HEK293 (cell line): ENCODE results near the gene AFF1.

Source experiments
- KLF8 ChIP-seq: fragments of 450-650 bp; formaldehyde crosslinking; IDR thresholded peaks from 2 replicates; pipeline ENCODE4 v1.5.1; 2016; ENCODE audit warnings: missing biosample characterization, missing genetic modification characterization
- YY1 ChIP-seq: fragments of 450-650 bp; formaldehyde crosslinking; IDR thresholded peaks from 2 replicates; pipeline ENCODE4 v1.5.1; 2018; ENCODE audit warnings: missing biosample characterization, missing genetic modification characterization
- ZBTB7A ChIP-seq: fragments of 450-650 bp; formaldehyde crosslinking; IDR thresholded peaks from 2 replicates; pipeline ENCODE4 v1.5.1; 2016; ENCODE audit warnings: low read depth, missing biosample characterization, missing genetic modification characterization
- ZFP37 ChIP-seq: fragments of 450-650 bp; formaldehyde crosslinking; IDR thresholded peaks from 2 replicates; pipeline ENCODE4 v1.5.1; 2016; ENCODE audit warnings: missing biosample characterization, missing genetic modification characterization
- ZNF311 ChIP-seq: fragments of 450-650 bp; formaldehyde crosslinking; IDR thresholded peaks from 2 replicates; pipeline ENCODE4 v1.5.1; 2017; ENCODE audit warnings: missing biosample characterization, missing genetic modification characterization, borderline replicate concordance
- ZNF324 ChIP-seq: fragments of 450-650 bp; formaldehyde crosslinking; IDR thresholded peaks from 2 replicates; pipeline ENCODE4 v1.5.1; 2016; ENCODE audit warnings: missing biosample characterization, missing genetic modification characterization
- ZNF335 ChIP-seq: fragments of 450-650 bp; formaldehyde crosslinking; conservative IDR thresholded peaks from 2 replicates; pipeline ENCODE4 v1.5.1; 2016; ENCODE audit warnings: missing biosample characterization, missing genetic modification characterization
- ZNF670 ChIP-seq: fragments of 450-650 bp; formaldehyde crosslinking; IDR thresholded peaks from 2 replicates; pipeline ENCODE4 v1.5.1; 2016; ENCODE audit warnings: missing biosample characterization, missing genetic modification characterization, low read depth
- ZSCAN30 ChIP-seq: fragments of 450-650 bp; IDR thresholded peaks from 2 replicates; pipeline ENCODE4 v1.5.1; 2018; ENCODE audit warnings: missing biosample characterization, mild to moderate bottlenecking, missing genetic modification characterization, moderate library complexity
- TF ChIP-seq, protein P1 (sequence below): fragments of 450-650 bp; formaldehyde crosslinking; IDR thresholded peaks from 2 replicates; pipeline ENCODE4 v1.5.1; 2016; ENCODE audit warnings: missing biosample characterization, missing genetic modification characterization
- TF ChIP-seq, protein P2 (sequence below): fragments of 450-650 bp; formaldehyde crosslinking; conservative IDR thresholded peaks from 2 replicates; pipeline ENCODE4 v1.5.1; 2016; ENCODE audit warnings: low read depth, missing biosample characterization, missing genetic modification characterization
- TF ChIP-seq, protein P3 (sequence below): fragments of 450-650 bp; formaldehyde crosslinking; IDR thresholded peaks from 2 replicates; pipeline ENCODE4 v1.5.1; 2016; ENCODE audit warnings: missing biosample characterization, missing genetic modification characterization
- TF ChIP-seq, protein P4 (sequence below): fragments of 450-650 bp; formaldehyde crosslinking; IDR thresholded peaks from 2 replicates; pipeline ENCODE4 v1.5.1; 2016; ENCODE audit warnings: missing biosample characterization, missing genetic modification characterization

DNA sequence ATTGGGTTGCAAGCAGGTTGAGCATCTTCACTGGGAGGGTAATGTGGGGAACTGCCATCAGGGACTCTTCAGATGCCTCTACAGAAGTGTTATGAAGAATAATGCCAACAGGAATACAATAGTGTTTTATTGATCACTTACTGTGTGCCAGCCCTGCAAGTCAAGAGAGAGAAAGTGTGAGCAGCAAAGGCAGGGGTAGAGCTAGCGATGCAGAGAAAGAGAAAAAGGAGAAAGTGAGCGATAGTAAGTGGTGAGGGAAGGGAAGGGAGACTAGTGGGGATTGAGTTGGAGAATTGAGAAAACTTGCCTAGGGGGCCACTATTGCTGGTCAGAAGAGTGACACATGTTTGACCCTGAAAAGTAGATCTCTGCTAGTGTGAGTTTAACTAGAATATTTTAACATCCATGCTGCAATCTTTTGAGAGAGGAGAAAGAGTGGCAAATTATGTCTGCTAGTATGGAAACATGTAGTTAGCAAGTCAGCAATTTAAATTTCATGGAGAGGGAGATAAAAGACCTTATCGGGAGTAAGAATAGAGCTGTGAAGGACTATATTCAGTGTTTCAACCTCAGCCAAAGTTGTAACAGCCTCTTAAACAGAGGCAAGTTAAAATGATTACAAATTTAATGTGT is 12.2 kb downstream of the AFF1 start:
- TF ChIP-seq, protein P1, sequence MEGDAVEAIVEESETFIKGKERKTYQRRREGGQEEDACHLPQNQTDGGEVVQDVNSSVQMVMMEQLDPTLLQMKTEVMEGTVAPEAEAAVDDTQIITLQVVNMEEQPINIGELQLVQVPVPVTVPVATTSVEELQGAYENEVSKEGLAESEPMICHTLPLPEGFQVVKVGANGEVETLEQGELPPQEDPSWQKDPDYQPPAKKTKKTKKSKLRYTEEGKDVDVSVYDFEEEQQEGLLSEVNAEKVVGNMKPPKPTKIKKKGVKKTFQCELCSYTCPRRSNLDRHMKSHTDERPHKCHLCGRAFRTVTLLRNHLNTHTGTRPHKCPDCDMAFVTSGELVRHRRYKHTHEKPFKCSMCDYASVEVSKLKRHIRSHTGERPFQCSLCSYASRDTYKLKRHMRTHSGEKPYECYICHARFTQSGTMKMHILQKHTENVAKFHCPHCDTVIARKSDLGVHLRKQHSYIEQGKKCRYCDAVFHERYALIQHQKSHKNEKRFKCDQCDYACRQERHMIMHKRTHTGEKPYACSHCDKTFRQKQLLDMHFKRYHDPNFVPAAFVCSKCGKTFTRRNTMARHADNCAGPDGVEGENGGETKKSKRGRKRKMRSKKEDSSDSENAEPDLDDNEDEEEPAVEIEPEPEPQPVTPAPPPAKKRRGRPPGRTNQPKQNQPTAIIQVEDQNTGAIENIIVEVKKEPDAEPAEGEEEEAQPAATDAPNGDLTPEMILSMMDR (tag by site-specific recombination) = no peak
- no peak for TF ChIP-seq ZNF324 (tag by site-specific recombination)
- TF ChIP-seq ZSCAN30 (tag by site-specific recombination) = no peak
- TF ChIP-seq, protein P2, sequence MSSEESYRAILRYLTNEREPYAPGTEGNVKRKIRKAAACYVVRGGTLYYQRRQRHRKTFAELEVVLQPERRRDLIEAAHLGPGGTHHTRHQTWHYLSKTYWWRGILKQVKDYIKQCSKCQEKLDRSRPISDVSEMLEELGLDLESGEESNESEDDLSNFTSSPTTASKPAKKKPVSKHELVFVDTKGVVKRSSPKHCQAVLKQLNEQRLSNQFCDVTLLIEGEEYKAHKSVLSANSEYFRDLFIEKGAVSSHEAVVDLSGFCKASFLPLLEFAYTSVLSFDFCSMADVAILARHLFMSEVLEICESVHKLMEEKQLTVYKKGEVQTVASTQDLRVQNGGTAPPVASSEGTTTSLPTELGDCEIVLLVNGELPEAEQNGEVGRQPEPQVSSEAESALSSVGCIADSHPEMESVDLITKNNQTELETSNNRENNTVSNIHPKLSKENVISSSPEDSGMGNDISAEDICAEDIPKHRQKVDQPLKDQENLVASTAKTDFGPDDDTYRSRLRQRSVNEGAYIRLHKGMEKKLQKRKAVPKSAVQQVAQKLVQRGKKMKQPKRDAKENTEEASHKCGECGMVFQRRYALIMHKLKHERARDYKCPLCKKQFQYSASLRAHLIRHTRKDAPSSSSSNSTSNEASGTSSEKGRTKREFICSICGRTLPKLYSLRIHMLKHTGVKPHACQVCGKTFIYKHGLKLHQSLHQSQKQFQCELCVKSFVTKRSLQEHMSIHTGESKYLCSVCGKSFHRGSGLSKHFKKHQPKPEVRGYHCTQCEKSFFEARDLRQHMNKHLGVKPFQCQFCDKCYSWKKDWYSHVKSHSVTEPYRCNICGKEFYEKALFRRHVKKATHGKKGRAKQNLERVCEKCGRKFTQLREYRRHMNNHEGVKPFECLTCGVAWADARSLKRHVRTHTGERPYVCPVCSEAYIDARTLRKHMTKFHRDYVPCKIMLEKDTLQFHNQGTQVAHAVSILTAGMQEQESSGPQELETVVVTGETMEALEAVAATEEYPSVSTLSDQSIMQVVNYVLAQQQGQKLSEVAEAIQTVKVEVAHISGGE (tag by site-specific recombination) = no peak
- TF ChIP-seq ZFP37 (tag by site-specific recombination) = no peak
- no peak for TF ChIP-seq YY1
- TF ChIP-seq, protein P3, sequence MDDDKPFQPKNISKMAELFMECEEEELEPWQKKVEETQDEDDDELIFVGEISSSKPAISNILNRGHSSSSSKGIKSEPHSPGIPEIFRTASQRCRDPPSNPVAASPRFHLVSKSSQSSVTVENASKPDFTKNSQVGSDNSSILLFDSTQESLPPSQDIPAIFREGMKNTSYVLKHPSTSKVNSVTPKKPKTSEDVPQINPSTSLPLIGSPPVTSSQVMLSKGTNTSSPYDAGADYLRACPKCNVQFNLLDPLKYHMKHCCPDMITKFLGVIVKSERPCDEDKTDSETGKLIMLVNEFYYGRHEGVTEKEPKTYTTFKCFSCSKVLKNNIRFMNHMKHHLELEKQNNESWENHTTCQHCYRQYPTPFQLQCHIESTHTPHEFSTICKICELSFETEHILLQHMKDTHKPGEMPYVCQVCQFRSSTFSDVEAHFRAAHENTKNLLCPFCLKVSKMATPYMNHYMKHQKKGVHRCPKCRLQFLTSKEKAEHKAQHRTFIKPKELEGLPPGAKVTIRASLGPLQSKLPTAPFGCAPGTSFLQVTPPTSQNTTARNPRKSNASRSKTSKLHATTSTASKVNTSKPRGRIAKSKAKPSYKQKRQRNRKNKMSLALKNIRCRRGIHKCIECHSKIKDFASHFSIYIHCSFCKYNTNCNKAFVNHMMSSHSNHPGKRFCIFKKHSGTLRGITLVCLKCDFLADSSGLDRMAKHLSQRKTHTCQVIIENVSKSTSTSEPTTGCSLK (tag by site-specific recombination) = no peak
- TF ChIP-seq ZNF670 (tag by site-specific recombination) = no peak
- no peak for TF ChIP-seq ZBTB7A (tag by site-specific recombination)
- no peak for TF ChIP-seq ZNF311 (tag by site-specific recombination)
- TF ChIP-seq KLF8 (tag by site-specific recombination) = no peak
- TF ChIP-seq, protein P4, sequence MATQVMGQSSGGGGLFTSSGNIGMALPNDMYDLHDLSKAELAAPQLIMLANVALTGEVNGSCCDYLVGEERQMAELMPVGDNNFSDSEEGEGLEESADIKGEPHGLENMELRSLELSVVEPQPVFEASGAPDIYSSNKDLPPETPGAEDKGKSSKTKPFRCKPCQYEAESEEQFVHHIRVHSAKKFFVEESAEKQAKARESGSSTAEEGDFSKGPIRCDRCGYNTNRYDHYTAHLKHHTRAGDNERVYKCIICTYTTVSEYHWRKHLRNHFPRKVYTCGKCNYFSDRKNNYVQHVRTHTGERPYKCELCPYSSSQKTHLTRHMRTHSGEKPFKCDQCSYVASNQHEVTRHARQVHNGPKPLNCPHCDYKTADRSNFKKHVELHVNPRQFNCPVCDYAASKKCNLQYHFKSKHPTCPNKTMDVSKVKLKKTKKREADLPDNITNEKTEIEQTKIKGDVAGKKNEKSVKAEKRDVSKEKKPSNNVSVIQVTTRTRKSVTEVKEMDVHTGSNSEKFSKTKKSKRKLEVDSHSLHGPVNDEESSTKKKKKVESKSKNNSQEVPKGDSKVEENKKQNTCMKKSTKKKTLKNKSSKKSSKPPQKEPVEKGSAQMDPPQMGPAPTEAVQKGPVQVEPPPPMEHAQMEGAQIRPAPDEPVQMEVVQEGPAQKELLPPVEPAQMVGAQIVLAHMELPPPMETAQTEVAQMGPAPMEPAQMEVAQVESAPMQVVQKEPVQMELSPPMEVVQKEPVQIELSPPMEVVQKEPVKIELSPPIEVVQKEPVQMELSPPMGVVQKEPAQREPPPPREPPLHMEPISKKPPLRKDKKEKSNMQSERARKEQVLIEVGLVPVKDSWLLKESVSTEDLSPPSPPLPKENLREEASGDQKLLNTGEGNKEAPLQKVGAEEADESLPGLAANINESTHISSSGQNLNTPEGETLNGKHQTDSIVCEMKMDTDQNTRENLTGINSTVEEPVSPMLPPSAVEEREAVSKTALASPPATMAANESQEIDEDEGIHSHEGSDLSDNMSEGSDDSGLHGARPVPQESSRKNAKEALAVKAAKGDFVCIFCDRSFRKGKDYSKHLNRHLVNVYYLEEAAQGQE (tag by site-specific recombination) = no peak
- no peak for TF ChIP-seq ZNF335 (tag by site-specific recombination)
